Measurements from ENCODE around the gene AK2.

AK2 gene

DNA sequence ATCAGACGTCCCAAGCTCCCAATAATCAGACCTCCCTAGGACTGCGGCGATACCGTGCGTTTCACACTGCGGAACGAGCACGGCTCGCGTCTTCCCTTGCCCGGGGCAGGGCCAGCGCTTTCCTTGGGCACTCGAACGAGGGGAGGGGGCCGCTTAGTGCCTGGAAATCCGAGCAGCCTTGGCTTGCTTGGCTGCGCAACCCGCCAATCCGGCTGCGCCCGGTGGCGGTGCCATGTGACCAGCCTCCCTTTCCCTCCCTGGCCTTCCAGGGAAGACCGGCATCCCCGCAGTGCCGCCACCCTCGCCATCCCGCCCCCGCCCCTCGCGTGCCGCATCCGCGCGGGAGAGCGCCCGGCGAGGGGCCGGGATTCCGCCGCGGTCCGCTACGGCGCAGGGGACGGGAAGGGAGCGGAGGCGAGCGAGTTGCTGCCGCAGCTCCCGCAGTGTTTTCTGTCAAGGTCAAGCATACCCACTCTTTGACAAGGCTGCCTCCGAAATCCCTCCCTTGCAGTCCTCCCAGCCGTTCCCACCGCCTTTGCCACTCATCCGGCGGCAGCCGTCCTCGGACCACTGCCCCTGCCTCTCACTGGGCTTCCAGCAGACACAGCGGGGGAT, 63.8 kb downstream of the AK2 start:
- no peaks in the 10 kb centered on the region for H4K20me1 ChIP-seq (ENCODE audit: control insufficient read depth, insufficient read depth, low read depth, low read length)
- no peaks in the 10 kb centered on the region for H3F3A ChIP-seq (ENCODE audit: control insufficient read depth, insufficient read depth)
- peaks cover 13% of the 10 kb centered on the region for H3K27me3 ChIP-seq (ENCODE audit: control insufficient read depth, low read length)
- no peak overlapping the region for H3K4me3 ChIP-seq (ENCODE audit: low read length)
- H3K4me2 ChIP-seq (ENCODE audit: low read length): no peak overlapping the region
- no peak overlapping the region for H3K27ac ChIP-seq (ENCODE audit: low read depth, low read length)
- no peaks in the 10 kb centered on the region for H3K9me3 ChIP-seq (ENCODE audit: control insufficient read depth, insufficient read depth, low read length)
- no peaks in the 10 kb centered on the region for H3K36me3 ChIP-seq (ENCODE audit: control insufficient read depth, low read length)
- H3K4me1 ChIP-seq (ENCODE audit: control insufficient read depth, low read length): no peaks in the 10 kb centered on the region
- H3K79me2 ChIP-seq (ENCODE audit: control insufficient read depth, low read length): no peaks in the 10 kb centered on the region
- no peak for TF ChIP-seq CTCF (IDR thresholded peaks at IDR 0.05; ENCODE audit: low read depth, low read length, poor library complexity, severe bottlenecking)
- TF ChIP-seq EZH2phosphoT487 (IDR thresholded peaks at IDR 0.05; ENCODE audit: borderline replicate concordance, low read length): no peak
- no peaks in the 10 kb centered on the region for H3K9me2 ChIP-seq (replicated peaks; ENCODE audit: control insufficient read depth, low read length)

- no peaks in the 10 kb centered on the region for H3K36me3 ChIP-seq (ENCODE audit: control insufficient read depth, low read length)
- H3K4me3 ChIP-seq (ENCODE audit: low read length): no peak overlapping the region
- no peak overlapping the region for H3K27ac ChIP-seq (ENCODE audit: low read depth, low read length)
- no peaks in the 10 kb centered on the region for H3K9me3 ChIP-seq (ENCODE audit: control insufficient read depth, insufficient read depth, low read length)
- H3K27me3 ChIP-seq (ENCODE audit: control insufficient read depth, low read length): peaks cover 13% of the 10 kb centered on the region
- no peak for TF ChIP-seq EZH2phosphoT487 (IDR thresholded peaks at IDR 0.05; ENCODE audit: borderline replicate concordance, low read length)
- H3K79me2 ChIP-seq (ENCODE audit: control insufficient read depth, low read length): no peaks in the 10 kb centered on the region
- H3K4me2 ChIP-seq (ENCODE audit: low read length): no peak overlapping the region
- no peaks in the 10 kb centered on the region for H3K9me2 ChIP-seq (replicated peaks; ENCODE audit: control insufficient read depth, low read length)
- no peaks in the 10 kb centered on the region for H3F3A ChIP-seq (ENCODE audit: control insufficient read depth, insufficient read depth)
- no peaks in the 10 kb centered on the region for H4K20me1 ChIP-seq (ENCODE audit: control insufficient read depth, insufficient read depth, low read depth, low read length)
- no peaks in the 10 kb centered on the region for H3K4me1 ChIP-seq (ENCODE audit: control insufficient read depth, low read length)
These were observed 65.1 kb downstream of the AK2 start for GRCh38 chr1:32971576-32971975.

GRCh38 chr1:32971156-32971555, 65.5 kb downstream of the AK2 start:
- H3F3A ChIP-seq (ENCODE audit: control insufficient read depth, insufficient read depth): no peaks in the 10 kb centered on the region
- no peak overlapping the region for H3K4me2 ChIP-seq (ENCODE audit: low read length)
- no peaks in the 10 kb centered on the region for H3K79me2 ChIP-seq (ENCODE audit: control insufficient read depth, low read length)
- H3K4me1 ChIP-seq (ENCODE audit: control insufficient read depth, low read length): no peaks in the 10 kb centered on the region
- H4K20me1 ChIP-seq (ENCODE audit: control insufficient read depth, insufficient read depth, low read depth, low read length): no peaks in the 10 kb centered on the region
- no peaks in the 10 kb centered on the region for H3K36me3 ChIP-seq (ENCODE audit: control insufficient read depth, low read length)
- no peak overlapping the region for H3K27ac ChIP-seq (ENCODE audit: low read depth, low read length)
- H3K27me3 ChIP-seq (ENCODE audit: control insufficient read depth, low read length): peaks cover 13% of the 10 kb centered on the region
- no peaks in the 10 kb centered on the region for H3K9me3 ChIP-seq (ENCODE audit: control insufficient read depth, insufficient read depth, low read length)
- H3K4me3 ChIP-seq (ENCODE audit: low read length): no peak overlapping the region
- no peaks in the 10 kb centered on the region for H3K9me2 ChIP-seq (replicated peaks; ENCODE audit: control insufficient read depth, low read length)
- no peak for TF ChIP-seq EZH2phosphoT487 (IDR thresholded peaks at IDR 0.05; ENCODE audit: borderline replicate concordance, low read length)
- no peak for TF ChIP-seq CTCF (IDR thresholded peaks at IDR 0.05; ENCODE audit: low read depth, low read length, poor library complexity, severe bottlenecking)

DNA sequence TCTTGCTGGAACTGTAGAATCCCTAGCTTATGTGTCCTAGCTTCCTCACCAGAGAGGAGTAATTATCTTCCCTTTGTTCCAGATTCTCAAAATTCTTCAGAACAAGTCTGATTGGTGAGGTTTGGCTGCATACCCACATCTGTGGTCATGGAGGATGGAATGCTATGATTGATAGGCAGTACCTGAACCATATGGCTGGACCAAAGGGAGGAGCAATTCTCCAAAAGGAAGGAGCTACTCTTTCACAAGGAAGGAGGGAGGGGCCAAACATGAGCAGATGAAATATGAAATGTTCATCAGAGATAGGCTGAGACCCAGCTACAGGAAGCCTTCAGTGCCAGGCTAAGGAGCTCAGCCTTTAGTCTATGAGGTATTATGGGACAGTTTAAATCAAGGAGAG, 67.1 kb downstream of the AK2 start:
- H3K4me2 ChIP-seq (ENCODE audit: low read length): no peak overlapping the region

More for the DNA sequence above, 67.1 kb downstream of the AK2 start:
- H3K79me2 ChIP-seq (ENCODE audit: control insufficient read depth, low read length): no peaks in the 10 kb centered on the region
- H3K9me2 ChIP-seq (replicated peaks; ENCODE audit: control insufficient read depth, low read length): no peaks in the 10 kb centered on the region
- H4K20me1 ChIP-seq (ENCODE audit: control insufficient read depth, insufficient read depth, low read depth, low read length): no peaks in the 10 kb centered on the region
- H3K9me3 ChIP-seq (ENCODE audit: control insufficient read depth, insufficient read depth, low read length): no peaks in the 10 kb centered on the region
- no peak overlapping the region for H3K27ac ChIP-seq (ENCODE audit: low read depth, low read length)
- H3K27me3 ChIP-seq (ENCODE audit: control insufficient read depth, low read length): peaks cover 13% of the 10 kb centered on the region
- no peaks in the 10 kb centered on the region for H3F3A ChIP-seq (ENCODE audit: control insufficient read depth, insufficient read depth)
- peaks cover 6% of the 10 kb centered on the region for H3K4me1 ChIP-seq (ENCODE audit: control insufficient read depth, low read length)
- no peak overlapping the region for H3K4me3 ChIP-seq (ENCODE audit: low read length)
- no peak for TF ChIP-seq CTCF (IDR thresholded peaks at IDR 0.05; ENCODE audit: low read depth, low read length, poor library complexity, severe bottlenecking)
- no peak for TF ChIP-seq EZH2phosphoT487 (IDR thresholded peaks at IDR 0.05; ENCODE audit: borderline replicate concordance, low read length)
- no peaks in the 10 kb centered on the region for H3K36me3 ChIP-seq (ENCODE audit: control insufficient read depth, low read length)
